GM12878 (cell line): Measurements from ENCODE around the gene GPR155. TPM values are rescaled to one million over a fixed set of nuclear protein-coding genes. Genes with fewer than 3 reads are reported as not detected.

ENCODE experiments used
- ATAC-seq: fragments of 200-7000 bp; cut with Tn5 transposase; 3 replicates; pipeline ENCODE4 v1.9.1; 2020; ENCODE audit warnings: mild to moderate bottlenecking, moderate library complexity
- BruUV-seq: library from RNA; stranded (reverse); fragments of 400-500 nt; replicated peaks from 2 replicates; lab custom pipeline; 2021; lab: Mats Ljungman, UMichigan
- CTCF ChIA-PET: fragments of 300-600 bp; sonication (Branson Sonifier 250); formaldehyde crosslinking; extraction: SDS; loops from one replicate; lab custom pipeline; 2021; ENCODE audit warnings: inconsistent platforms; lab: Yijun Ruan, JAX
- POLR2A ChIA-PET: fragments of 350-600 bp; formaldehyde crosslinking; extraction: SDS; loops from one replicate; lab custom pipeline; 2021; ENCODE audit warnings: inconsistent platforms; lab: Charles Lee
- RAD21 ChIA-PET: fragments of 300-600 bp; sonication (Branson Sonifier 250); formaldehyde crosslinking; loops from one replicate; lab custom pipeline; 2023; ENCODE audit warnings: antibody characterized with exemption; ENCODE audit not compliant: unreplicated experiment; lab: Charles Lee
- SMC1A ChIA-PET: fragments of 300-600 bp; sonication (Branson Sonifier 250); formaldehyde crosslinking; loops from one replicate; lab custom pipeline; 2023; ENCODE audit not compliant: unreplicated experiment, uncharacterized antibody; lab: Charles Lee
- DNase-seq: peaks from one replicate; pipeline ENCODE4 v3.0.0-alpha.2; 2011; ENCODE audit warnings: low read depth, low spot score
- FAIRE-seq: peaks from 3 replicates; lab custom pipeline; 2011; peaks lifted over from hg19 to GRCh38; lab: Jason Lieb, UNC
- H2AFZ ChIP-seq: 2 replicates; pipeline ENCODE4 v1.6.0; 2011; ENCODE audit warnings: low read depth, low read length, control low read depth; ENCODE audit not compliant: control insufficient read depth
- H3K27ac ChIP-seq: 2 replicates; pipeline ENCODE4 v1.5.1; 2011; ENCODE audit warnings: control low read depth; ENCODE audit not compliant: control insufficient read depth, insufficient read depth
- H3K27me3 ChIP-seq, 2 experiments: replicated peaks in 1 of 2; 2 replicates each; pipeline versions ENCODE4 v1.6.0 to v1.6.1; 2011; ENCODE audit warnings: low read length in 1 of 2; ENCODE audit not compliant: control insufficient read depth in 2 of 2, insufficient read depth in 2 of 2
- H3K36me3 ChIP-seq, 2 experiments: 2 replicates each; pipeline ENCODE4 v1.5.1; 2011; ENCODE audit warnings: low read length in 1 of 2; ENCODE audit not compliant: control insufficient read depth in 2 of 2, insufficient read depth in 2 of 2
- H3K4me1 ChIP-seq: 2 replicates; pipeline ENCODE4 v1.6.1; 2011; ENCODE audit warnings: mild to moderate bottlenecking, low read length, moderate library complexity, mixed read lengths; ENCODE audit not compliant: control insufficient read depth, insufficient read depth
- H3K4me2 ChIP-seq: 2 replicates; pipeline ENCODE4 v1.6.0; 2011; ENCODE audit warnings: control low read depth; ENCODE audit not compliant: control insufficient read depth, insufficient read depth
- H3K4me3 ChIP-seq: fragments of 200-600 bp; sonication (generic); 2 replicates; pipeline ENCODE4 v1.5.1; 2016
- H3K79me2 ChIP-seq: 2 replicates; pipeline ENCODE4 v1.6.0; 2011; ENCODE audit warnings: low read length; ENCODE audit not compliant: control insufficient read depth, insufficient read depth
- H3K9ac ChIP-seq: 2 replicates; pipeline ENCODE4 v1.8.0; 2011; ENCODE audit warnings: low read length, control low read depth, mixed read lengths; ENCODE audit not compliant: control insufficient read depth, insufficient read depth
- H3K9me3 ChIP-seq: replicated peaks from 3 replicates; pipeline ENCODE4 v1.5.1; 2011; ENCODE audit warnings: mild to moderate bottlenecking, low read length; ENCODE audit not compliant: control insufficient read depth, insufficient read depth
- H4K20me1 ChIP-seq: 2 replicates; pipeline ENCODE4 v1.6.0; 2011; ENCODE audit not compliant: control insufficient read depth, insufficient read depth
- FOXM1 ChIP-seq: IDR thresholded peaks from 2 replicates; pipeline ENCODE4 v1.6.1; 2012; ENCODE audit warnings: low read depth, mild to moderate bottlenecking, inconsistent platforms, low read length, moderate library complexity
- HCFC1 ChIP-seq: fragments of 150-350 bp; IDR thresholded peaks from 2 replicates; pipeline ENCODE4 v1.6.1; 2014; ENCODE audit warnings: low read length
- HDAC2 ChIP-seq: fragments of 200-600 bp; sonication (generic); IDR thresholded peaks from 2 replicates; pipeline ENCODE4 v1.6.1; 2017
- MLLT1 ChIP-seq: fragments of 450-650 bp; IDR thresholded peaks from 2 replicates; pipeline ENCODE4 v1.6.1; 2016; ENCODE audit warnings: mild to moderate bottlenecking
- PAX5 ChIP-seq: IDR thresholded peaks from 2 replicates; pipeline ENCODE4 v1.6.1; 2011; ENCODE audit warnings: low read depth, low read length, borderline replicate concordance
- RELA ChIP-seq: fragments of 450-650 bp; IDR thresholded peaks from 2 replicates; pipeline ENCODE4 v1.8.0; 2014; ENCODE audit warnings: borderline replicate concordance; ENCODE audit not compliant: partially characterized antibody
- RFX5 ChIP-seq: IDR thresholded peaks from 2 replicates; pipeline ENCODE4 v1.6.1; 2011; ENCODE audit warnings: low read depth, low read length, improper control_type of control experiment
- SIN3A ChIP-seq: IDR thresholded peaks from 2 replicates; pipeline ENCODE4 v1.6.1; 2012; ENCODE audit warnings: low read depth, low read length, improper control_type of control experiment
- SMAD5 ChIP-seq: IDR thresholded peaks from 2 replicates; pipeline ENCODE4 v1.6.1; 2016; ENCODE audit warnings: antibody characterized with exemption, low read depth
- TAF1 ChIP-seq: IDR thresholded peaks from 2 replicates; pipeline ENCODE4 v1.6.1; 2011; ENCODE audit warnings: mild to moderate bottlenecking, low read depth, low read length, borderline replicate concordance
- TARDBP ChIP-seq: IDR thresholded peaks from 2 replicates; pipeline ENCODE4 v1.6.1; 2016; ENCODE audit warnings: borderline replicate concordance
- TBL1XR1 ChIP-seq: IDR thresholded peaks from 2 replicates; pipeline ENCODE4 v1.6.1; 2012; ENCODE audit warnings: low read depth, low read length, improper control_type of control experiment
- ZBTB11 ChIP-seq: fragments of 450-650 bp; formaldehyde crosslinking; IDR thresholded peaks from 2 replicates; pipeline ENCODE4 v1.5.0; 2022; ENCODE audit warnings: mild to moderate bottlenecking, missing genetic modification characterization
- WGBS: methylation state at CpG from one replicate; pipeline ENCODE4 v1.1.6; 2016; ENCODE audit warnings: low lambda C conversion rate; ENCODE audit not compliant: insufficient replicate concordance, insufficient coverage; ENCODE audit errors: missing lambda C conversion rate; 5-methylcytosine and 5-hydroxymethylcytosine counted together
- in situ Hi-C: fragments of 300-500 bp; cut with MboI; formaldehyde crosslinking; loops from 9 replicates; pipeline ENCODE4 v1.14.3; 2018; ENCODE audit warnings: mixed read lengths
- intact Hi-C: fragments of 100-400 bp; cut with micrococcal nuclease; formaldehyde crosslinking; loops from one replicate; pipeline ENCODE4 v1.14.2; 2022; ENCODE audit not compliant: unreplicated experiment
- polyA plus RNA-seq, 11 experiments: library from polyadenylated mRNA; depleted of rRNA in 4 of 11; unstranded in 6 of 11; stranded (reverse) in 5 of 11; fragments of >200 nt; fragmentation: Nextera tagmentation in 4 of 11; fragmentation: Illumina TruSeq in 1 of 11; extraction: Ambion mirVana in 4 of 11; extraction: Trizol in 1 of 11; gene quantifications; 1 replicate in 1 of 11; 2 replicates in 10 of 11; pipeline versions ENCODE4 v1.2.1 to v1.2.3, GENCODE V29; 2011 to 2016; ENCODE audit warnings: inconsistent platforms in 2 of 11, missing spikeins in 2 of 11, low read depth in 1 of 11
- total RNA-seq, 4 experiments: library from RNA; depleted of rRNA in 3 of 4; stranded (reverse); fragments of >200 nt in 3 of 4; fragmentation: Illumina TruSeq in 1 of 4; extraction: Trizol in 1 of 4; gene quantifications; 2 replicates each; pipeline versions ENCODE4 v1.2.1 to v1.2.3, GENCODE V29; 2013 to 2021

Gene GPR155
- total and polyA plus RNA-seq, 10 of the 15 experiments (the other 5 are each of a cell fraction or from before 2014, with no cell fraction given), result 0.53 to 3.0 (median 1.5) TPM

- Histone ChIP-seq H3K27ac (no peak overlapping the region), H3K4me1 (no peaks in the 10 kb centered on the region), H3K36me3 (peaks cover 0 to 3% of the 10 kb centered on the region in 2 experiments; a peak in 2 of 4 replicates), H3K4me3 (no peak overlapping the region), H4K20me1 (no peaks in the 10 kb centered on the region), H3K4me2 (no peak overlapping the region), H3K27me3 (no peaks in the 10 kb centered on the region), H3K9ac (no peak overlapping the region), H3K9me3 (no peaks in the 10 kb centered on the region), H2AFZ (no peak overlapping the region), H3K79me2 (no peaks in the 10 kb centered on the region)
- no peak for DNase-seq
- BruUV-seq, result no TSS peak
- ChIA-PET SMC1A (interaction anchor here (1.4 kb wide), 1 partner anchor 14 kb away, joined by 3 read pairs; no protein-coding TSS in a partner anchor), CTCF (no interaction called here), RAD21 (no interaction called here), POLR2A (no interaction called here)
- 100% methylated on average over 1 of the region's 1 CpG for WGBS
- no peak for FAIRE-seq
- no peak for ATAC-seq
- in situ Hi-C loops, result no loop called here
- intact Hi-C loops, result no loop called here
- TF ChIP-seq TARDBP (no peak), SIN3A (no peak), TAF1 (no peak), HCFC1 (no peak), FOXM1 (no peak)
- TF ChIP-seq, all 136 proteins: peak for 0
Observed at GRCh38 chr2:174428214-174428613, 58.6 kb downstream of the GPR155 start.

DNA sequence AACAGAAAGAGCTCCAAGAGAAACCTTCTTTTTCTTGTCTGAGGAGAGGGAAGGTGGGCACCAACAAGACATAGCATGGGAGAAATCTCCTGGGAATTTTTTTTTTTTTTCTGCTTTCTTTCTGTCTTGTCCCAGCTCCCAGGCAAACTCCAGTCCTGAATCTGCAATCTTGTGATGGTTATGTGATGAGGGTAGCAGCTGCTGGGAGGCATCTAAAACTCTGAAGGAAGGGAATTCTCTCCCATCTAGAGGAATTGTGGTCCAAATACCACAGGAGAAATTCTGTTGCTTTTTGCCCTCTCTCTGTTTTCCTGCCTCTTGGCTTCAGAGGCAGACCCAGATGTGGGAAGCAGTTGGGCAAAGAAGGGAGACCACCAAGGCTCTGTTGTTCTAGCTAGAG, 74.6 kb downstream of the GPR155 start:
- Histone ChIP-seq H3K4me1 (no peaks in the 10 kb centered on the region), H2AFZ (no peak overlapping the region), H3K9ac (no peak overlapping the region), H3K9me3 (no peaks in the 10 kb centered on the region), H3K27me3 (no peaks in the 10 kb centered on the region), H4K20me1 (no peaks in the 10 kb centered on the region), H3K79me2 (no peaks in the 10 kb centered on the region), H3K4me3 (no peak overlapping the region), H3K36me3 (peaks cover 0 to 3% of the 10 kb centered on the region in 2 experiments; a peak in 2 of 4 replicates), H3K4me2 (no peak overlapping the region), H3K27ac (no peak overlapping the region)
- ChIA-PET POLR2A (interaction anchor here (0.6 kb wide), 1 partner anchor 22 kb away, joined by 3 read pairs; no protein-coding TSS in a partner anchor), CTCF (interaction anchor here (1.0 kb wide), 1 partner anchor 11 kb away, joined by 3 read pairs; no protein-coding TSS in a partner anchor), SMC1A (interaction anchor here (0.6 to 1.4 kb wide), 3 partner anchors 9 to 122 kb away, joined by 3 to 4 read pairs (median 3); no protein-coding TSS in a partner anchor), RAD21 (no interaction called here)
- DNase-seq (no peak), FAIRE-seq (no peak), ATAC-seq (no peak)
- BruUV-seq, result no TSS peak
- in situ Hi-C loops (no loop called here), intact Hi-C loops (no loop called here)
- TF ChIP-seq HDAC2 (no peak), TBL1XR1 (no peak), RELA (no peak), ZBTB11 (CRISPR knock-in tag) (no peak), MLLT1 (no peak), SMAD5 (no peak), PAX5 (no peak), RFX5 (no peak)
